WTC11 (cell line): ENCODE results near the gene PCDHB10. TPM values are rescaled to one million over a fixed set of nuclear protein-coding genes. Genes with fewer than 3 reads are reported as not detected.
"Not testable (repeated sequence)": the region's sequence is repeated elsewhere in the genome, so short reads cannot be mapped to it uniquely, and the experiment has no call there.

ENCODE experiments used
- ATAC-seq: fragments of 200-7000 bp; cut with Tn5 transposase; 2 replicates; pipeline ENCODE4 v1.10.0; 2021; ENCODE audit warnings: mild to moderate bottlenecking, moderate library complexity
- CTCF ChIA-PET: fragments of 300-600 bp; sonication (Branson Sonifier 250); formaldehyde crosslinking; loops from one replicate; lab custom pipeline; 2021; ENCODE audit warnings: antibody characterized with exemption; lab: Charles Lee
- POLR2A ChIA-PET: fragments of 350-600 bp; sonication (Branson Sonifier 250); formaldehyde crosslinking; loops from one replicate; lab custom pipeline; 2021; ENCODE audit warnings: antibody characterized with exemption; lab: Charles Lee
- DNase-seq: peaks from one replicate; pipeline ENCODE4 v3.0.0; 2021; ENCODE audit warnings: low spot score
- H3K27ac Mint-ChIP-seq: 2 replicates; pipeline ENCODE4 v1.8.0; 2021; ENCODE audit warnings: mixed read lengths
- H3K27me3 Mint-ChIP-seq: 2 replicates; pipeline ENCODE4 v1.8.0; 2021; ENCODE audit warnings: low read depth, mild to moderate bottlenecking, moderate library complexity, mixed read lengths
- H3K36me3 Mint-ChIP-seq: 2 replicates; pipeline ENCODE4 v1.8.0; 2021; ENCODE audit warnings: mixed read lengths
- H3K4me1 Mint-ChIP-seq: 2 replicates; pipeline ENCODE4 v1.8.0; 2022; ENCODE audit warnings: mixed read lengths
- H3K4me3 Mint-ChIP-seq: 2 replicates; pipeline ENCODE4 v1.8.0; 2021; ENCODE audit warnings: mild to moderate bottlenecking, moderate library complexity, mixed read lengths
- H3K9me3 Mint-ChIP-seq: 2 replicates; pipeline ENCODE4 v1.8.0; 2021; ENCODE audit warnings: mixed read lengths
- MYBL2 ChIP-seq: sonication (generic); formaldehyde crosslinking; IDR thresholded peaks from 2 replicates; pipeline ENCODE4 v1.8.1; 2023; ENCODE audit warnings: mild to moderate bottlenecking, moderate library complexity, missing genetic modification reagents
- NR2C2 ChIP-seq: sonication (generic); formaldehyde crosslinking; IDR thresholded peaks from 2 replicates; pipeline ENCODE4 v1.8.0; 2022; ENCODE audit warnings: mild to moderate bottlenecking, missing genetic modification reagents
- ZNF317 ChIP-seq: sonication (generic); formaldehyde crosslinking; IDR thresholded peaks from 2 replicates; pipeline ENCODE4 v1.8.1; 2023; ENCODE audit warnings: low read depth, mild to moderate bottlenecking, moderate library complexity, missing genetic modification reagents, borderline replicate concordance
- total RNA-seq: library from RNA; stranded (reverse); gene quantifications from 3 replicates; pipeline ENCODE4 v1.2.3, GENCODE V29; 2021
- TF ChIP-seq, protein P1 (sequence below): fragments of 200-600 bp; IDR thresholded peaks from 2 replicates; pipeline ENCODE4 v1.8.0; 2022; ENCODE audit warnings: antibody characterized with exemption

The PCDHB10 gene
- total RNA-seq, 1 experiment from 2014 or later, result 1.4 TPM

DNA sequence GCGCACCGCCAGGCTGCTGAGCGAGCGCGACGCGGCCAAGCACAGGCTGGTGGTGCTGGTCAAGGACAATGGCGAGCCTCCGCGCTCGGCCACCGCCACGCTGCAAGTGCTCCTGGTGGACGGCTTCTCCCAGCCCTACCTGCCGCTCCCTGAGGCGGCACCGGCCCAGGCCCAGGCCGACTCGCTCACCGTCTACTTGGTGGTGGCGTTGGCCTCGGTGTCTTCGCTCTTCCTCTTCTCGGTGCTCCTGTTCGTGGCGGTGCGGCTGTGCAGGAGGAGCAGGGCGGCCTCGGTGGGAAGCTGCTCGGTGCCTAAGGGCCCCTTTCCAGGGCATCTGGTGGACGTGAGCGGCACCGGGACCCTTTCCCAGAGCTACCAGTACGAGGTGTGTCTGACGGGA lies 9.5 kb downstream of the PCDHB10 start:
- peaks cover 12% of the 10 kb centered on the region for H3K36me3 Mint-ChIP-seq
- H3K27ac Mint-ChIP-seq, POLR2A ChIA-PET, H3K27me3 Mint-ChIP-seq, DNase-seq, H3K4me1 Mint-ChIP-seq, ATAC-seq, H3K4me3 Mint-ChIP-seq: not testable (repeated sequence)
- H3K9me3 Mint-ChIP-seq, result peaks cover 15% of the 10 kb centered on the region
- CTCF ChIA-PET, result interaction anchor here (0.8 to 3.8 kb wide), 5 partner anchors 19 to 52 kb away, joined by 3 to 12 read pairs (median 4); partner anchors contain the start of genes PCDHB14, PCDHB15, PCDHB16 and PCDHB6

DNA sequence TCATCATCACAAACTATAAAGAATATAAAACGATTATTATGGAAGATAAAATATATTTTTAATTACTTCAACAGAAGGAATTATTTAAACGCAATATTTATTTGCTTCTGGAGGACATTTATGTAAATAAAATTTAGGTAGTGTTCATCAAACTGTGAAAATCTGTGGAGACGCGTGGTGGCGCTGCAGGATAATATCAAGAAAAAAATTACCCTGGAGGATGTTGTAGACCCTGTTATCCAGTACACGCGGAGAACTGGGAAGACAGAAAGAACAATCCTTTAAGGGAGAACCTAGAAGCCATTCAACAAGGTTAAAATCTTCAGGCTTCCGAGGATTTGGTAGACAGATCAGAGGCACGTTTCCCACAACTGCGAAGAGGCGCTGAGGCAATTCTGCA lies 16.3 kb downstream of the PCDHB10 start, which contains the start of gene PCDHB12:
PCDHB12 (plus strand) TSS at position 242 of the 400 bp plus-strand sequence. CDS start 189 bp downstream, outside the sequence.
- H3K36me3 Mint-ChIP-seq, result peaks cover 7% of the 10 kb centered on the region
- CTCF ChIA-PET, result interaction anchor here (0.7 to 2.6 kb wide), 27 partner anchors 9 to 384 kb away, joined by 3 to 18 read pairs (median 5); partner anchors contain the start of genes PCDHB10, PCDHB11, PCDHB14 and PCDHB15
- POLR2A ChIA-PET, result interaction anchor here (0.6 kb wide), 1 partner anchor 274 kb away, joined by 4 read pairs; no protein-coding TSS in a partner anchor
- DNase-seq, result peak; percentile 54
- peak within 1 kb of the TSS; percentile 72 for H3K4me3 Mint-ChIP-seq
- peaks cover 4% of the 10 kb centered on the region for H3K4me1 Mint-ChIP-seq
- TF ChIP-seq, protein P1, sequence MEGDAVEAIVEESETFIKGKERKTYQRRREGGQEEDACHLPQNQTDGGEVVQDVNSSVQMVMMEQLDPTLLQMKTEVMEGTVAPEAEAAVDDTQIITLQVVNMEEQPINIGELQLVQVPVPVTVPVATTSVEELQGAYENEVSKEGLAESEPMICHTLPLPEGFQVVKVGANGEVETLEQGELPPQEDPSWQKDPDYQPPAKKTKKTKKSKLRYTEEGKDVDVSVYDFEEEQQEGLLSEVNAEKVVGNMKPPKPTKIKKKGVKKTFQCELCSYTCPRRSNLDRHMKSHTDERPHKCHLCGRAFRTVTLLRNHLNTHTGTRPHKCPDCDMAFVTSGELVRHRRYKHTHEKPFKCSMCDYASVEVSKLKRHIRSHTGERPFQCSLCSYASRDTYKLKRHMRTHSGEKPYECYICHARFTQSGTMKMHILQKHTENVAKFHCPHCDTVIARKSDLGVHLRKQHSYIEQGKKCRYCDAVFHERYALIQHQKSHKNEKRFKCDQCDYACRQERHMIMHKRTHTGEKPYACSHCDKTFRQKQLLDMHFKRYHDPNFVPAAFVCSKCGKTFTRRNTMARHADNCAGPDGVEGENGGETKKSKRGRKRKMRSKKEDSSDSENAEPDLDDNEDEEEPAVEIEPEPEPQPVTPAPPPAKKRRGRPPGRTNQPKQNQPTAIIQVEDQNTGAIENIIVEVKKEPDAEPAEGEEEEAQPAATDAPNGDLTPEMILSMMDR, result 0 out of 2 replicates have a peak, but pooled peaks have one; percentile 27
- TF ChIP-seq NR2C2 (no peak), MYBL2 (no peak), ZNF317 (no peak)
- peaks cover 7% of the 10 kb centered on the region; the same call in 1 of the 2 replicates for H3K9me3 Mint-ChIP-seq
- peak; percentile 73 for ATAC-seq
- no peak within 1 kb of the TSS for H3K27ac Mint-ChIP-seq
- peaks cover 3% of the 10 kb centered on the region for H3K27me3 Mint-ChIP-seq

DNA sequence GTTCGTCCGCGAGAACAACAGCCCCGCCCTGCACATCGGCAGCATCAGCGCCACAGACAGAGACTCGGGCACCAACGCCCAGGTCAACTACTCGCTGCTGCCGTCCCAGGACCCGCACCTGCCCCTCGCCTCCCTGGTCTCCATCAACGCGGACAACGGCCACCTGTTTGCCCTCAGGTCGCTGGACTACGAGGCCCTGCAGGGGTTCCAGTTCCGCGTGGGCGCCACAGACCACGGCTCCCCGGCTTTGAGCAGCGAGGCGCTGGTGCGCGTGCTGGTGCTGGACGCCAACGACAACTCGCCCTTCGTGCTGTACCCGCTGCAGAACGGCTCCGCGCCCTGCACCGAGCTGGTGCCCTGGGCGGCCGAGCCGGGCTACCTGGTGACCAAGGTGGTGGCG lies 18.1 kb downstream of the PCDHB10 start:
- ATAC-seq, H3K27ac Mint-ChIP-seq, H3K4me1 Mint-ChIP-seq, H3K4me3 Mint-ChIP-seq, POLR2A ChIA-PET, CTCF ChIA-PET, H3K27me3 Mint-ChIP-seq, DNase-seq: not testable (repeated sequence)
- Mint-ChIP-seq H3K36me3 (peaks cover 16% of the 10 kb centered on the region), H3K9me3 (peaks cover 16% of the 10 kb centered on the region)

DNA sequence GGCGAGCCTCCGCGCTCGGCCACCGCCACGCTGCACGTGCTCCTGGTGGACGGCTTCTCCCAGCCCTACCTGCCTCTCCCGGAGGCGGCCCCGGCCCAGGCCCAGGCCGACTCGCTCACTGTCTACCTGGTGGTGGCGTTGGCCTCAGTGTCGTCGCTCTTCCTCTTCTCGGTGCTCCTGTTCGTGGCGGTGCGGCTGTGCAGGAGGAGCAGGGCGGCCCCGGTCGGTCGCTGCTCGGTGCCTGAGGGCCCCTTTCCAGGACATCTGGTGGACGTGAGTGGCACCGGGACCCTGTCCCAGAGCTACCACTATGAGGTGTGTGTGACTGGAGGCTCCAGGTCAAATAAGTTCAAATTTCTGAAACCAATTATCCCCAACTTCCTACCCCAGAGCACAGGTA lies 18.7 kb downstream of the PCDHB10 start:
- POLR2A ChIA-PET, CTCF ChIA-PET: not testable (repeated sequence)

DNA sequence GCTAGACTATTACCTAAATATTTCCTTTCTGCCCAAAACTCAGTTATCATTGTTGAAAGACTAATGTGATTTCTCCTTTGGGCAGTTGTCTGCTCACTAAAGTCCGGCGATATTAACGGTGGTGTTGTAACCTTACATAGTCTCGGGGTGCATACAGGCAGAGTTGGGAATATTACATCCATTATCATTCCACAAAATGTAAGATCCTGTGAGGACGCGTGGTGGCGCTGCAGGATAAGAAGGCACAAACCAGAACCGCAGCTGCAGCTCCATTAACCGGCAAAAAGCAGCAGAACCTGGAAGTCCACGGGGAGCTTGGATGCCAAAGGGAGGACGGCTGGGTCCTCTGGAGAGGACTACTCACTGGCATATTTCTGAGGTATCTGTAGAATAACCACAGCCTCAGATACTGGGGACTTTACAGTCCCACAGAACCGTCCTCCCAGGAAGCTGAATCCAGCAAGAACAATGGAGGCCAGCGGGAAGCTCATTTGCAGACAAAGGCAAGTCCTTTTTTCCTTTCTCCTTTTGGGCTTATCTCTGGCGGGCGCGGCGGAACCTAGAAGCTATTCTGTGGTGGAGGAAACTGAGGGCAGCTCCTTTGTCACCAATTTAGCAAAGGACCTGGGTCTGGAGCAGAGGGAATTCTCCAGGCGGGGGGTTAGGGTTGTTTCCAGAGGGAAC lies 21.6 kb downstream of the PCDHB10 start, which contains the start of gene PCDHB13:
PCDHB13 (plus strand) TSS at position 264 of the 684 bp plus-strand sequence; CDS start at position 469, 205 bp downstream.
- peaks cover 25% of the 10 kb centered on the region for H3K36me3 Mint-ChIP-seq
- peaks cover 25% of the 10 kb centered on the region for H3K9me3 Mint-ChIP-seq
- peak; percentile 90 for ATAC-seq

More for the DNA sequence above, 18.7 kb downstream of the PCDHB10 start:
- Mint-ChIP-seq H3K36me3 (peaks cover 18% of the 10 kb centered on the region), H3K9me3 (peaks cover 18% of the 10 kb centered on the region)
- H3K4me3 Mint-ChIP-seq, H3K4me1 Mint-ChIP-seq, ATAC-seq, H3K27ac Mint-ChIP-seq, DNase-seq, H3K27me3 Mint-ChIP-seq: not testable (repeated sequence)

DNA sequence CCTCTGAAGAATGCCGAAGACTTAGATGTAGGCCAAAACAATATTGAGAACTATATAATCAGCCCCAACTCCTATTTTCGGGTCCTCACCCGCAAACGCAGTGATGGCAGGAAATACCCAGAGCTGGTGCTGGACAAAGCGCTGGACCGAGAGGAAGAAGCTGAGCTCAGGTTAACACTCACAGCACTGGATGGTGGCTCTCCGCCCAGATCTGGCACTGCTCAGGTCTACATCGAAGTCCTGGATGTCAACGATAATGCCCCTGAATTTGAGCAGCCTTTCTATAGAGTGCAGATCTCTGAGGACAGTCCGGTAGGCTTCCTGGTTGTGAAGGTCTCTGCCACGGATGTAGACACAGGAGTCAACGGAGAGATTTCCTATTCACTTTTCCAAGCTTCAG lies 22.4 kb downstream of the PCDHB10 start:
- DNase-seq, H3K27me3 Mint-ChIP-seq, POLR2A ChIA-PET, H3K4me1 Mint-ChIP-seq, H3K27ac Mint-ChIP-seq, ATAC-seq: not testable (repeated sequence)
- CTCF ChIA-PET, result interaction anchor here (0.9 to 2.4 kb wide), 13 partner anchors 9 to 343 kb away, joined by 3 to 20 read pairs (median 7); partner anchors contain the start of genes PCDHB14, PCDHB15, PCDHB16 and PCDHB2
- peaks cover 25% of the 10 kb centered on the region for H3K9me3 Mint-ChIP-seq
- H3K4me3 Mint-ChIP-seq, result peak overlapping the region; percentile 19; the same call in 1 of the 2 replicates
- H3K36me3 Mint-ChIP-seq, result peaks cover 25% of the 10 kb centered on the region

More for the DNA sequence above, 21.6 kb downstream of the PCDHB10 start, which contains the start of gene PCDHB13:
- H3K27ac Mint-ChIP-seq, H3K27me3 Mint-ChIP-seq, POLR2A ChIA-PET, H3K4me1 Mint-ChIP-seq: not testable (repeated sequence)
- H3K4me3 Mint-ChIP-seq, result peak within 1 kb of the TSS; percentile 58
- TF ChIP-seq, protein P1, result peak; percentile 46; the same call in 1 of the 2 replicates
- CTCF ChIA-PET, result interaction anchor here (0.7 to 2.4 kb wide), 20 partner anchors 10 to 344 kb away, joined by 3 to 20 read pairs (median 5); partner anchors contain the start of genes PCDHB10, PCDHB14, PCDHB15 and PCDHB16
- peak; percentile 89 for DNase-seq

DNA sequence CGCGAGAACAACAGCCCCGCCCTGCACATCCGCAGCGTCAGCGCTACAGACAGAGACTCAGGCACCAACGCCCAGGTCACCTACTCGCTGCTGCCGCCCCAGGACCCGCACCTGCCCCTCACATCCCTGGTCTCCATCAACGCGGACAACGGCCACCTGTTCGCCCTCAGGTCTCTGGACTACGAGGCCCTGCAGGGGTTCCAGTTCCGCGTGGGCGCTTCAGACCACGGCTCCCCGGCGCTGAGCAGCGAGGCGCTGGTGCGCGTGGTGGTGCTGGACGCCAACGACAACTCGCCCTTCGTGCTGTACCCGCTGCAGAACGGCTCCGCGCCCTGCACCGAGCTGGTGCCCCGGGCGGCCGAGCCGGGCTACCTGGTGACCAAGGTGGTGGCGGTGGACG lies 23.4 kb downstream of the PCDHB10 start:
- CTCF ChIA-PET, result interaction anchor here (2.4 kb wide), 1 partner anchor 80 kb away, joined by 9 read pairs; the partner anchor contains the start of gene PCDHB5
- H3K4me1 Mint-ChIP-seq, ATAC-seq, H3K4me3 Mint-ChIP-seq, H3K27ac Mint-ChIP-seq, H3K27me3 Mint-ChIP-seq, POLR2A ChIA-PET, DNase-seq: not testable (repeated sequence)
- Mint-ChIP-seq H3K9me3 (peaks cover 19% of the 10 kb centered on the region), H3K36me3 (peaks cover 22% of the 10 kb centered on the region)

DNA sequence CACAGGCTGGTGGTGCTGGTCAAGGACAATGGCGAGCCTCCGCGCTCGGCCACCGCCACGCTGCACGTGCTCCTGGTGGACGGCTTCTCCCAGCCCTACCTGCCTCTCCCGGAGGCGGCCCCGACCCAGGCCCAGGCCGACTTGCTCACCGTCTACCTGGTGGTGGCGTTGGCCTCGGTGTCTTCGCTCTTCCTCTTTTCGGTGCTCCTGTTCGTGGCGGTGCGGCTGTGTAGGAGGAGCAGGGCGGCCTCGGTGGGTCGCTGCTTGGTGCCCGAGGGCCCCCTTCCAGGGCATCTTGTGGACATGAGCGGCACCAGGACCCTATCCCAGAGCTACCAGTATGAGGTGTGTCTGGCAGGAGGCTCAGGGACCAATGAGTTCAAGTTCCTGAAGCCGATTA lies 23.9 kb downstream of the PCDHB10 start:
- H3K36me3 Mint-ChIP-seq, result peaks cover 20% of the 10 kb centered on the region
- DNase-seq, result not testable (repeated sequence)

More for the DNA sequence above, 23.9 kb downstream of the PCDHB10 start:
- CTCF ChIA-PET, H3K27me3 Mint-ChIP-seq, H3K4me3 Mint-ChIP-seq, POLR2A ChIA-PET, ATAC-seq, H3K27ac Mint-ChIP-seq, H3K4me1 Mint-ChIP-seq: not testable (repeated sequence)
- peaks cover 19% of the 10 kb centered on the region for H3K9me3 Mint-ChIP-seq
